GM10266 (cell line): ENCODE data around the gene SP7.
A peak's percentile ranks its signal among the peaks of the same experiment; 100 is the strongest.

Source experiments
- DNase-seq: peaks from one replicate; pipeline ENCODE4 v3.0.0; 2012; ENCODE audit errors: extremely low spot score
- CTCF ChIP-seq: IDR thresholded peaks from 2 replicates; pipeline ENCODE4 v1.5.1; 2012; ENCODE audit warnings: mild to moderate bottlenecking, low read depth; ENCODE audit not compliant: control insufficient read depth, insufficient read depth; ENCODE audit errors: missing control alignments

Gene SP7

GRCh38 chr12:53336181-53336681, at the start of gene SP7:
Gene SP7 (minus strand): TSS chr12:53336354. CDS start chr12:53335646, 708 bp downstream.
- no peak for DNase-seq
- TF ChIP-seq CTCF: no peak

GRCh38 chr12:53383258-53383657, 47.1 kb upstream of the SP7 start:
- no peak for DNase-seq
- TF ChIP-seq CTCF: no peak

- DNase-seq: peak; percentile 28
Measured at GRCh38 chr12:53381731-53382630, 45.8 kb upstream of the SP7 start.

GRCh38 chr12:53380794-53381730, 44.9 kb upstream of the SP7 start:
- no peak for DNase-seq
- no peak for TF ChIP-seq CTCF

More at GRCh38 chr12:53381731-53382630, 45.8 kb upstream of the SP7 start:
- peak; percentile 55 for TF ChIP-seq CTCF

GRCh38 chr12:53380104-53380793, 44.1 kb upstream of the SP7 start, which contains the start of gene SP1:
Gene SP1 (plus strand): TSS chr12:53380176. CDS start chr12:53380292, 116 bp downstream.
- no peak for TF ChIP-seq CTCF
- peak; percentile 89 for DNase-seq

- DNase-seq: peak; percentile 92
- TF ChIP-seq CTCF: no peak
Measured at GRCh38 chr12:53379389-53380103, 43.4 kb upstream of the SP7 start.
